DMS 273 treated with DMSO at 0.1 percent for 48 hours (cell line): ENCODE data around the gene PLA2G1B.
A peak's percentile ranks its signal among the peaks of the same experiment; 100 is the strongest.

Experiments used
- DNase-seq: peaks from one replicate; lab custom pipeline; 2025; lab: John Stamatoyannopoulos, UW

PLA2G1B gene

GRCh38 chr12:120324841-120325417, 2.6 kb downstream of the PLA2G1B start:
- no peak for DNase-seq

- DNase-seq = no peak
These were observed 3.8 kb downstream of the PLA2G1B start for GRCh38 chr12:120323772-120324171.

GRCh38 chr12:120321382-120322202, 6.0 kb downstream of the PLA2G1B start:
- no peak for DNase-seq

GRCh38 chr12:120317224-120318105, 10.1 kb downstream of the PLA2G1B start:
- DNase-seq = peak; percentile 97

- no peak for DNase-seq
These were observed 10.8 kb downstream of the PLA2G1B start for GRCh38 chr12:120316798-120317223.

- DNase-seq = no peak
These were observed 13.4 kb downstream of the PLA2G1B start for GRCh38 chr12:120314220-120314619.

- DNase-seq = peak; percentile 73
These were observed 25.4 kb downstream of the PLA2G1B start, which contains the start of gene SIRT4 for GRCh38 chr12:120301962-120302815. TSS of gene SIRT4 (plus strand) at chr12:120302321. CDS start at chr12:120303562, 1,241 bp downstream.

- peak; percentile 96 for DNase-seq
These were observed 34.7 kb downstream of the PLA2G1B start, which contains the start of gene RNU4-1 for GRCh38 chr12:120292661-120293531. TSS of gene RNU4-1 (minus strand) at chr12:120293237.

- DNase-seq = no peak
These were observed 35.2 kb downstream of the PLA2G1B start for GRCh38 chr12:120292411-120292660.

GRCh38 chr12:120290609-120291305, 36.8 kb downstream of the PLA2G1B start:
- no peak for DNase-seq

GRCh38 chr12:120287491-120287890, 40.1 kb downstream of the PLA2G1B start:
- no peak for DNase-seq

GRCh38 chr12:120286768-120287490, 40.6 kb downstream of the PLA2G1B start:
- DNase-seq = no peak

GRCh38 chr12:120284381-120284780, 43.2 kb downstream of the PLA2G1B start:
- DNase-seq = no peak

GRCh38 chr12:120283318-120283717, 44.3 kb downstream of the PLA2G1B start:
- no peak for DNase-seq

GRCh38 chr12:120278137-120279069, 49.2 kb downstream of the PLA2G1B start:
- DNase-seq = no peak

- no peak for DNase-seq
These were observed 50.8 kb downstream of the PLA2G1B start for GRCh38 chr12:120276734-120277133.
